Activated CD8-positive, alpha-beta T cell treated with anti-CD3 and anti-CD28 coated beads for 36 hours (primary cell): ENCODE results near the gene SLC1A4. TPM values are rescaled to one million over a fixed set of nuclear protein-coding genes. Genes with fewer than 3 reads are reported as not detected.

Experiments
- ATAC-seq: fragments of 200-7000 bp; cut with Tn5 transposase; one replicate; pipeline ENCODE4 v1.10.0; 2021; ENCODE audit warnings: mild to moderate bottlenecking, moderate library complexity
- CTCF ChIA-PET: fragments of 350-600 bp; sonication (Branson Sonifier 250); formaldehyde crosslinking; loops from one replicate; lab custom pipeline; 2021; ENCODE audit warnings: antibody characterized with exemption; lab: Charles Lee
- POLR2A ChIA-PET: fragments of 350-600 bp; sonication (Branson Sonifier 250); formaldehyde crosslinking; loops from one replicate; lab custom pipeline; 2021; ENCODE audit warnings: antibody characterized with exemption; lab: Charles Lee
- DNase-seq: peaks from one replicate; pipeline ENCODE4 v3.0.0-alpha.2; 2020
- H3K27ac Mint-ChIP-seq: one replicate; pipeline ENCODE4 v1.8.0; 2021; ENCODE audit warnings: mild to moderate bottlenecking, mixed read lengths
- H3K27me3 Mint-ChIP-seq: one replicate; pipeline ENCODE4 v1.8.0; 2021; ENCODE audit warnings: mixed read lengths
- H3K36me3 Mint-ChIP-seq: one replicate; pipeline ENCODE4 v1.8.0; 2021; ENCODE audit warnings: low read depth, mixed read lengths
- H3K4me1 Mint-ChIP-seq: one replicate; pipeline ENCODE4 v1.8.0; 2021; ENCODE audit warnings: low read depth, mixed read lengths
- H3K4me3 Mint-ChIP-seq: one replicate; pipeline ENCODE4 v1.8.0; 2021; ENCODE audit warnings: mild to moderate bottlenecking, moderate library complexity, mixed read lengths
- H3K9me3 Mint-ChIP-seq: one replicate; pipeline ENCODE4 v1.8.0; 2021; ENCODE audit warnings: mixed read lengths
- CTCF ChIP-seq: fragments of 200-600 bp; IDR thresholded peaks from one replicate; pipeline ENCODE4 v1.8.0; 2022; ENCODE audit warnings: antibody characterized with exemption, mild to moderate bottlenecking
- intact Hi-C: fragments of 100-400 bp; cut with micrococcal nuclease; formaldehyde crosslinking; loops from one replicate; pipeline ENCODE4 v1.10.0; 2022
- total RNA-seq, 2 experiments: library from RNA; stranded (reverse); gene quantifications; one replicate each; pipeline ENCODE4 v1.2.3, GENCODE V29; 2021

Gene SLC1A4
- total RNA-seq, 2 experiments from 2014 or later, result 14.6 to 14.9 TPM

- ATAC-seq, result peak; percentile 94
- Mint-ChIP-seq H3K9me3 (no peaks in the 10 kb centered on the region), H3K27me3 (no peaks in the 10 kb centered on the region), H3K27ac (peak within 1 kb of the TSS; percentile 84), H3K4me1 (peaks cover 49% of the 10 kb centered on the region), H3K4me3 (peak within 1 kb of the TSS; percentile 92), H3K36me3 (no peaks in the 10 kb centered on the region)
- no peak for TF ChIP-seq CTCF
- CTCF ChIA-PET, result interaction anchor here (0.6 to 4.1 kb wide), 12 partner anchors 8 to 156 kb away, joined by 3 to 37 read pairs (median 4); partner anchors contain the start of gene RAB1A
- POLR2A ChIA-PET, result interaction anchor here (0.6 to 1.7 kb wide), 9 partner anchors 9 to 375 kb away, joined by 3 to 5 read pairs (median 3); partner anchors contain the start of gene SLC1A4
- intact Hi-C loops, result loop anchor here (10.0 kb wide), 1 partner anchor 498 kb away; no protein-coding TSS in a partner anchor
- peak; percentile 98 for DNase-seq
Observed at GRCh38 chr2:65056215-65057053, 67.2 kb downstream of the SLC1A4 start, which contains the start of gene CEP68. TSS of gene CEP68 (plus strand) at chr2:65056416. CDS start at chr2:65069445, 13,029 bp downstream.

- H3K4me3 Mint-ChIP-seq, result peak overlapping the region; percentile 79
- ATAC-seq (no peak), DNase-seq (no peak)
- no peaks in the 10 kb centered on the region for H3K27me3 Mint-ChIP-seq
- H3K36me3 Mint-ChIP-seq, result no peaks in the 10 kb centered on the region
- intact Hi-C loops, result loop anchor here (10.0 kb wide), 1 partner anchor 498 kb away; no protein-coding TSS in a partner anchor
- peaks cover 51% of the 10 kb centered on the region for H3K4me1 Mint-ChIP-seq
- ChIA-PET POLR2A (interaction anchor here (0.6 to 1.4 kb wide), 5 partner anchors 9 to 175 kb away, joined by 3 to 4 read pairs (median 3); no protein-coding TSS in a partner anchor), CTCF (interaction anchor here (1.0 to 1.6 kb wide), 5 partner anchors 16 to 155 kb away, joined by 3 to 5 read pairs (median 3); partner anchors contain the start of gene RAB1A)
- no peaks in the 10 kb centered on the region for H3K9me3 Mint-ChIP-seq
- peak overlapping the region; percentile 60 for H3K27ac Mint-ChIP-seq
- no peak for TF ChIP-seq CTCF
Observed at GRCh38 chr2:65057054-65057375, 67.8 kb downstream of the SLC1A4 start.

- TF ChIP-seq CTCF, result no peak
- Mint-ChIP-seq H3K9me3 (no peaks in the 10 kb centered on the region), H3K27ac (peak overlapping the region; percentile 60), H3K4me3 (peak overlapping the region; percentile 79), H3K4me1 (peaks cover 51% of the 10 kb centered on the region), H3K36me3 (no peaks in the 10 kb centered on the region), H3K27me3 (no peaks in the 10 kb centered on the region)
- ChIA-PET CTCF (interaction anchor here (1.0 to 1.9 kb wide), 5 partner anchors 15 to 140 kb away, joined by 3 to 7 read pairs (median 4); no protein-coding TSS in a partner anchor), POLR2A (interaction anchor here (0.6 to 1.4 kb wide), 5 partner anchors 8 to 174 kb away, joined by 3 to 4 read pairs (median 3); no protein-coding TSS in a partner anchor)
- ATAC-seq (peak; percentile 57), DNase-seq (peak; percentile 77)
- intact Hi-C loops, result loop anchor here (10.0 kb wide), 1 partner anchor 497 kb away; no protein-coding TSS in a partner anchor
Observed at GRCh38 chr2:65057391-65058052, 68.3 kb downstream of the SLC1A4 start.

- Mint-ChIP-seq H3K4me1 (peaks cover 44% of the 10 kb centered on the region), H3K9me3 (no peaks in the 10 kb centered on the region), H3K36me3 (no peaks in the 10 kb centered on the region), H3K4me3 (no peak overlapping the region), H3K27ac (no peak overlapping the region), H3K27me3 (no peaks in the 10 kb centered on the region)
- ChIA-PET CTCF (interaction anchor here (0.7 to 2.8 kb wide), 11 partner anchors 9 to 515 kb away, joined by 3 to 13 read pairs (median 4); partner anchors contain the start of gene RAB1A), POLR2A (interaction anchor here (0.6 to 1.9 kb wide), 2 partner anchors 11 to 176 kb away, joined by 3 to 5 read pairs; no protein-coding TSS in a partner anchor)
- no peak for TF ChIP-seq CTCF
- intact Hi-C loops, result loop anchor here (10.0 kb wide), 1 partner anchor 496 kb away; no protein-coding TSS in a partner anchor
- DNase-seq, result no peak
- ATAC-seq, result no peak
Observed at GRCh38 chr2:65059071-65059470, 69.9 kb downstream of the SLC1A4 start.
